Erythroblast (primary cell): Measurements from ENCODE around the gene PCDHA1.

ENCODE experiments used
- GATA1 ChIP-seq: IDR thresholded peaks from 2 replicates; pipeline ENCODE4 v1.6.1; 2011; ENCODE audit warnings: low read depth, mild to moderate bottlenecking, control low read depth, low read length, moderate library complexity
- POLR2A ChIP-seq: IDR thresholded peaks from 2 replicates; pipeline ENCODE4 v1.6.1; 2011; ENCODE audit warnings: mild to moderate bottlenecking, low read length

DNA sequence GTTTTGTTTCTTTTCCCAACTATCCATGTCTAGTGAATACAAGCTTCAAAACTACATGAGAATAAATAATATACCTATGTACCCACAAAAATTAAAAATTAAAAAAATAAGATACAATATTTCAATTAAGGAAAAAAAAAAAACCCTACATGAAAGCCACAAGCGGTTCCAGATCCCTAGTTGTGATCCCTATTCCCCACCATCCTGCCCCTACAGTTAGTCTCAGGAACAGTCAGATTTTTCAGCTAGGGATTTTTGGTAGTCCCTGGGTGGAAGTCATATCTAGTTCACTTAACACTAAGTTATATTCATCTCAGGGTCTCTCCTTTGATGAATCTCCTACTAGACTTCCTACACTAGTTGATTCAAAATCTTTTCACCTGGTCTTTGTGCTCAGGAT is 246.7 kb downstream of the PCDHA1 start:
- TF ChIP-seq POLR2A (no peak), GATA1 (no peak)
